ENCODE measurements around the gene COL4A1.

Gene COL4A1

DNA sequence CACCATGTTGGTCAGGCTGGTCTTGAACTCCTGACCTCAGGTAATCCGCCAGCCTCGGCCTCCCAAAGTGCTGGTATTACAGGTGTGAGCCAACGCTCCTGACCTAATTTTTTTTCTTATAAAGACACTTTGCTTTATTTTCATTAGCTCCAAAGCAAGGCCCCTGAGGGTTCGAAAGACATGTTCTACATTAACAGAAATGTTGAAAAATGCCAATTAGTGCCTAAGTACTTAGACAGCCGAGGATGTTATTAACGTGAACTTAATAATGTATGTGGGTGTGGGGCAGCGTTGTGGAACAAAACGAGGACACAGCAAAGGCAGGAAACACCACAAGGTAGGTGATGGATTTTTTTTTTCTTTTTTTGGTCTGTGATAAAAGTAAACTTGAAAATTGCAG lies 82.4 kb downstream of the COL4A1 start:
- H3K9ac ChIP-seq (ENCODE audit: low read depth, low read length): no peak overlapping the region
- no peaks in the 10 kb centered on the region for H3K36me3 ChIP-seq (ENCODE audit: control insufficient read depth, insufficient read depth, low read length)
- H3K9me3 ChIP-seq (ENCODE audit: control insufficient read depth, insufficient read depth, low read length): no peaks in the 10 kb centered on the region
- no peaks in the 10 kb centered on the region for H3K27me3 ChIP-seq (ENCODE audit: control insufficient read depth, insufficient read depth, low read length)
- no peak overlapping the region for H3K27ac ChIP-seq (ENCODE audit: low read depth, low read length)
- H3K4me3 ChIP-seq (ENCODE audit: low read depth, low read length): no peak overlapping the region
- 0 out of 2 replicates have a peak, but pooled peaks cover 5% of the 10 kb centered on the region for H3K4me1 ChIP-seq (ENCODE audit: control insufficient read depth, insufficient read depth, low read length)

- Histone ChIP-seq H3K27me3 (ENCODE audit: control insufficient read depth, insufficient read depth, low read length) (no peaks in the 10 kb centered on the region), H3K27ac (ENCODE audit: low read depth, low read length) (no peak overlapping the region), H3K4me1 (ENCODE audit: control insufficient read depth, insufficient read depth, low read length) (no peaks in the 10 kb centered on the region), H3K4me3 (ENCODE audit: low read depth, low read length) (no peak overlapping the region), H3K9ac (ENCODE audit: low read depth, low read length) (no peak overlapping the region), H3K9me3 (ENCODE audit: control insufficient read depth, insufficient read depth, low read length) (no peaks in the 10 kb centered on the region), H3K36me3 (ENCODE audit: control insufficient read depth, insufficient read depth, low read length) (no peaks in the 10 kb centered on the region)
These were observed 85.4 kb downstream of the COL4A1 start for GRCh38 chr13:110221406-110222117.

- no peaks in the 10 kb centered on the region for H3K27me3 ChIP-seq (ENCODE audit: control insufficient read depth, insufficient read depth, low read length)
- no peaks in the 10 kb centered on the region for H3K36me3 ChIP-seq (ENCODE audit: control insufficient read depth, insufficient read depth, low read length)
- no peak overlapping the region for H3K4me3 ChIP-seq (ENCODE audit: low read depth, low read length)
- no peaks in the 10 kb centered on the region for H3K9me3 ChIP-seq (ENCODE audit: control insufficient read depth, insufficient read depth, low read length)
- no peak overlapping the region for H3K27ac ChIP-seq (ENCODE audit: low read depth, low read length)
- H3K9ac ChIP-seq (ENCODE audit: low read depth, low read length): no peak overlapping the region
- no peaks in the 10 kb centered on the region for H3K4me1 ChIP-seq (ENCODE audit: control insufficient read depth, insufficient read depth, low read length)
These were observed 86.5 kb downstream of the COL4A1 start for GRCh38 chr13:110220471-110220870.

DNA sequence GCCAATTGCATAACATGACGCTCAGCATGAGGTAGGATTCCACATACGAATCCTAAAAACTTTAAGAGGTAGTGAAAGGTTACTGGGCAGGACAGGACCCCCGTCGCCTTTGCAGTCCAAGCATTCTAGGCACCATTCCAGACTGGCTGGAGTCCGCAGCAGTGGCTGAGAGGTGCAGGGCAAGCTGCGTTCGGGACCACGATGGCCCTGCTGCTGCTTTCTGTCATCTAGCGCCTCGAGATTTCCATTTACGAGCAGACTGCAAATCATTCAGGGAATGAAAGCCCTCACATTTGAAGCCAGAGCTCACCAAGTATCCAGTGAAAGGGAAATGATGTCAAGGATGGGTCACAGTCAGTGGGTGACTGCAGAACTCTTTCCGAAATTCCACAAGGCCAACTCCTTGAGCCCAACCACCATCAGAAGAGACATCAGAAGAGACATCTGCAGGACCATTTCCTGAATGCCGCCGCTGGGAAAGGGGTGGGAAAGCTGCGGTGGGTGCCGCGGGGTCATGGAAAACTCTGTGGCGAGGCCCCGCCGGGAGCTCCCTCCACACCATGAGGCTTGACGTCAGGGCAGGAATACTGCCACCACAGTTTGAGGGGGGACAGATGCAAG lies 88.3 kb downstream of the COL4A1 start:
- Histone ChIP-seq H3K36me3 (ENCODE audit: control insufficient read depth, insufficient read depth, low read length) (no peaks in the 10 kb centered on the region), H3K9me3 (ENCODE audit: control insufficient read depth, insufficient read depth, low read length) (no peaks in the 10 kb centered on the region), H3K27ac (ENCODE audit: low read depth, low read length) (no peak overlapping the region), H3K4me3 (ENCODE audit: low read depth, low read length) (no peak overlapping the region), H3K9ac (ENCODE audit: low read depth, low read length) (no peak overlapping the region), H3K27me3 (ENCODE audit: control insufficient read depth, insufficient read depth, low read length) (no peaks in the 10 kb centered on the region), H3K4me1 (ENCODE audit: control insufficient read depth, insufficient read depth, low read length) (peaks cover under 1% of the 10 kb centered on the region; the same call in 1 of the 2 replicates)

GRCh38 chr13:110217811-110218210 lies 89.1 kb downstream of the COL4A1 start:
- H3K27ac ChIP-seq (ENCODE audit: low read depth, low read length): no peak overlapping the region
- H3K4me1 ChIP-seq (ENCODE audit: control insufficient read depth, insufficient read depth, low read length): peaks cover 4% of the 10 kb centered on the region; the same call in 1 of the 2 replicates
- H3K4me3 ChIP-seq (ENCODE audit: low read depth, low read length): no peak overlapping the region
- no peaks in the 10 kb centered on the region for H3K9me3 ChIP-seq (ENCODE audit: control insufficient read depth, insufficient read depth, low read length)
- no peak overlapping the region for H3K9ac ChIP-seq (ENCODE audit: low read depth, low read length)
- H3K36me3 ChIP-seq (ENCODE audit: control insufficient read depth, insufficient read depth, low read length): no peaks in the 10 kb centered on the region
- no peaks in the 10 kb centered on the region for H3K27me3 ChIP-seq (ENCODE audit: control insufficient read depth, insufficient read depth, low read length)

GRCh38 chr13:110217085-110217484 lies 89.9 kb downstream of the COL4A1 start:
- Histone ChIP-seq H3K9me3 (ENCODE audit: control insufficient read depth, insufficient read depth, low read length) (no peaks in the 10 kb centered on the region), H3K27me3 (ENCODE audit: control insufficient read depth, insufficient read depth, low read length) (no peaks in the 10 kb centered on the region), H3K4me3 (ENCODE audit: low read depth, low read length) (no peak overlapping the region), H3K36me3 (ENCODE audit: control insufficient read depth, insufficient read depth, low read length) (0 out of 2 replicates have a peak, but pooled peaks cover 2% of the 10 kb centered on the region), H3K9ac (ENCODE audit: low read depth, low read length) (no peak overlapping the region), H3K4me1 (ENCODE audit: control insufficient read depth, insufficient read depth, low read length) (peaks cover 4% of the 10 kb centered on the region; the same call in 1 of the 2 replicates), H3K27ac (ENCODE audit: low read depth, low read length) (no peak overlapping the region)

DNA sequence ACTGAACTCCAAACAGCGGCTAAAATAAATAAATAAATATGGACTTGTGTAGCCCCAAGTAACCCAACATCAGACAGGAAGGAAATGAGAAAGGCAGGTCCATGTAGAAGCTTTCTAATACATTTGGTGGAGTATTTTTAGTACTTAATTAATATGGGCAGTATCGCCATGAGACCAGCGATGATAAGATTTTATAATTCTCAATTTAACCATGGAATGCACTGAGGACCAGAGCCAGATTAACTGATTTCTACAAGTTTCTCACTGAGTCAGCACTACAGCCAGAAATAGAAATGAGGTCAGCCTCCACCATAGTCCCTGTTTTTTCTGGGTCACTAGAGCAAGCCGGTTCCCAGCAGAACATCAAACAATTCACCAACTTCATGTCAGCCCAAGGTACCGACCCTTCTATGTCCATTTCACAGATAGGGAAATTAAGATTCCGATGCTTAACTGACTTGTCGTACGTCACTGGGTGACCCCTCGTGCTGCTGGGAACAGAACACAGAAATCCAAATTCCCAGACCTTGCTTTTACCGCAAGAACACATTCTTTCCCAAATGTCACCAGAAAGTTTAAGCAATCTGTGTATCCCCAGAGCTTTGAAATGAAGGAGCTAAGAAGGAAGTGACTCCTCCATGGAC lies 90.4 kb downstream of the COL4A1 start:
- H3K27me3 ChIP-seq (ENCODE audit: control insufficient read depth, insufficient read depth, low read length): no peaks in the 10 kb centered on the region
- 0 out of 2 replicates have a peak, but pooled peaks cover 6% of the 10 kb centered on the region for H3K36me3 ChIP-seq (ENCODE audit: control insufficient read depth, insufficient read depth, low read length)
- H3K9me3 ChIP-seq (ENCODE audit: control insufficient read depth, insufficient read depth, low read length): no peaks in the 10 kb centered on the region
- peaks cover 4% of the 10 kb centered on the region; the same call in 1 of the 2 replicates for H3K4me1 ChIP-seq (ENCODE audit: control insufficient read depth, insufficient read depth, low read length)
- no peak overlapping the region for H3K4me3 ChIP-seq (ENCODE audit: low read depth, low read length)
- H3K27ac ChIP-seq (ENCODE audit: low read depth, low read length): no peak overlapping the region
- no peak overlapping the region for H3K9ac ChIP-seq (ENCODE audit: low read depth, low read length)

GRCh38 chr13:110216006-110216397 lies 91.0 kb downstream of the COL4A1 start:
- Histone ChIP-seq H3K27ac (ENCODE audit: low read depth, low read length) (no peak overlapping the region), H3K9me3 (ENCODE audit: control insufficient read depth, insufficient read depth, low read length) (no peaks in the 10 kb centered on the region)

DNA sequence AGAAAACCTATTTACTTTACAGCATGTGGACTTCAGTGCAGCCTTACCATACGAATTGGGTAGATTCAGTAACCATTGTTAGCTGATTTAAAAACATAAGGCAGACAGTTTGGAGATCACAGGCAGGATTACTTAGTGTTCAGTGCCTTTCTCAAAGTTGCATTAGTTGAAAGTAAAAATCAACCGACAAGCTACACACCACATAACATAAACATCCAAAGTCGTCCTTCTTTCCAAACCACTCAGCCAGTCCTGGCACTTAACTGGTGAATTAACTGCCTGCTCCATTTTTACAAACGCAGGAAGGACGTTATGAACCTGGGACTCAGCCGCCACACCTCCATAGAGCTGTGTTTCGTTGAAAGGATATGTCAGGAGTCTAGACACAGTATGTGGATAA lies 91.4 kb downstream of the COL4A1 start:
- Histone ChIP-seq H3K27ac (ENCODE audit: low read depth, low read length) (no peak overlapping the region), H3K27me3 (ENCODE audit: control insufficient read depth, insufficient read depth, low read length) (no peaks in the 10 kb centered on the region), H3K9ac (ENCODE audit: low read depth, low read length) (no peak overlapping the region), H3K36me3 (ENCODE audit: control insufficient read depth, insufficient read depth, low read length) (0 out of 2 replicates have a peak, but pooled peaks cover 6% of the 10 kb centered on the region), H3K9me3 (ENCODE audit: control insufficient read depth, insufficient read depth, low read length) (no peaks in the 10 kb centered on the region), H3K4me1 (ENCODE audit: control insufficient read depth, insufficient read depth, low read length) (peaks cover 4% of the 10 kb centered on the region; the same call in 1 of the 2 replicates), H3K4me3 (ENCODE audit: low read depth, low read length) (no peak overlapping the region)

More at GRCh38 chr13:110216006-110216397, 91.0 kb downstream of the COL4A1 start:
- Histone ChIP-seq H3K9ac (ENCODE audit: low read depth, low read length) (no peak overlapping the region), H3K36me3 (ENCODE audit: control insufficient read depth, insufficient read depth, low read length) (0 out of 2 replicates have a peak, but pooled peaks cover 6% of the 10 kb centered on the region), H3K27me3 (ENCODE audit: control insufficient read depth, insufficient read depth, low read length) (no peaks in the 10 kb centered on the region), H3K4me1 (ENCODE audit: control insufficient read depth, insufficient read depth, low read length) (peaks cover 4% of the 10 kb centered on the region; the same call in 1 of the 2 replicates), H3K4me3 (ENCODE audit: low read depth, low read length) (no peak overlapping the region)

DNA sequence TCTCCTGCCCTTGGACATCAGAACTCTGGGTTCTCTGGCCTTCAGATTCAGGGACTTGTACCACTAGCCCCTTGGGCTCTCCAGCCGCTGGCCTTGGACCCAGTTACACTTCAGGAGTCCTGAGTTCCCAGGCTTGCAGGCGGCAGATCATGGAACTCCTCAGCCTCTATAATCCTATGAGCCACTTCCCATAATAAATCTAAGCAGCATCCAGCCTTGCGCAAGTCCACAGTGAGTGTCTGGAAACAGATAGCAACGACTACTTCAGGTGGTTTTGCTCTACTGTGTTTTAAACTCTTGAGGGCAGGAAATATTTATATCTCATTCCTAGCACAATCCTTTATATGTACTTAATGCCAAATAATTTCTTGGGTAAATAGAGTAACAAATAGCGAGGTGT lies 92.3 kb downstream of the COL4A1 start:
- Histone ChIP-seq H3K4me3 (ENCODE audit: low read depth, low read length) (no peak overlapping the region), H3K36me3 (ENCODE audit: control insufficient read depth, insufficient read depth, low read length) (peaks cover 9% of the 10 kb centered on the region; the same call in 1 of the 2 replicates), H3K9me3 (ENCODE audit: control insufficient read depth, insufficient read depth, low read length) (no peaks in the 10 kb centered on the region), H3K9ac (ENCODE audit: low read depth, low read length) (no peak overlapping the region), H3K27ac (ENCODE audit: low read depth, low read length) (no peak overlapping the region), H3K4me1 (ENCODE audit: control insufficient read depth, insufficient read depth, low read length) (peaks cover 4% of the 10 kb centered on the region; the same call in 1 of the 2 replicates), H3K27me3 (ENCODE audit: control insufficient read depth, insufficient read depth, low read length) (no peaks in the 10 kb centered on the region)
